MM.1S (cell line): ENCODE results near the gene WDR70.

ENCODE experiments used
- DNase-seq: peaks from one replicate; pipeline ENCODE4 v3.0.0-alpha.2; 2015
- H2AFZ ChIP-seq: fragments of 300-600 bp; sonication (generic); 2 replicates; pipeline ENCODE4 v1.6.0; 2016; ENCODE audit warnings: antibody characterized with exemption, low read length
- H3F3A ChIP-seq: fragments of 300-600 bp; sonication (generic); 2 replicates; pipeline ENCODE4 v1.6.1; 2016; ENCODE audit warnings: mild to moderate bottlenecking, antibody characterized with exemption, low read length, moderate library complexity, mixed read lengths; ENCODE audit not compliant: insufficient read depth
- H3K27ac ChIP-seq: fragments of 300-600 bp; sonication (generic); 2 replicates; pipeline ENCODE4 v1.5.1; 2016; ENCODE audit warnings: mild to moderate bottlenecking, low read length
- H3K27me3 ChIP-seq: fragments of 300-600 bp; sonication (generic); replicated peaks from 2 replicates; pipeline ENCODE4 v1.6.0; 2016; ENCODE audit warnings: low read length; ENCODE audit not compliant: insufficient read depth
- H3K36me3 ChIP-seq: fragments of 300-600 bp; sonication (generic); replicated peaks from 2 replicates; pipeline ENCODE4 v1.6.1; 2016; ENCODE audit warnings: mild to moderate bottlenecking, low read length, mixed read lengths; ENCODE audit not compliant: insufficient read depth
- H3K4me1 ChIP-seq: fragments of 300-600 bp; sonication (generic); 2 replicates; pipeline ENCODE4 v1.6.1; 2016; ENCODE audit warnings: low read length, mixed read lengths
- H3K4me2 ChIP-seq: fragments of 300-600 bp; sonication (generic); 2 replicates; pipeline ENCODE4 v1.6.0; 2016; ENCODE audit warnings: low read depth, low read length
- H3K4me3 ChIP-seq: fragments of 300-600 bp; sonication (generic); 2 replicates; pipeline ENCODE4 v1.5.1; 2016; ENCODE audit warnings: low read length, mixed read lengths
- H3K79me2 ChIP-seq: fragments of 300-600 bp; sonication (generic); 2 replicates; pipeline ENCODE4 v1.6.1; 2016; ENCODE audit warnings: mixed run types, low read length, mixed read lengths
- H3K9ac ChIP-seq: fragments of 300-600 bp; sonication (generic); 2 replicates; pipeline ENCODE4 v1.6.1; 2016; ENCODE audit warnings: low read length, mixed read lengths
- H3K9me2 ChIP-seq: fragments of 300-600 bp; sonication (generic); replicated peaks from 2 replicates; pipeline ENCODE4 v1.6.1; 2016; ENCODE audit warnings: mild to moderate bottlenecking, low read length, mixed read lengths; ENCODE audit not compliant: insufficient read depth
- H3K9me3 ChIP-seq: fragments of 300-600 bp; sonication (generic); replicated peaks from 2 replicates; pipeline ENCODE4 v1.6.1; 2016; ENCODE audit warnings: mild to moderate bottlenecking, low read length, mixed read lengths; ENCODE audit not compliant: insufficient read depth
- H4K20me1 ChIP-seq: fragments of 300-600 bp; sonication (generic); 2 replicates; pipeline ENCODE4 v1.6.1; 2016; ENCODE audit warnings: mild to moderate bottlenecking, low read length, moderate library complexity, mixed read lengths; ENCODE audit not compliant: insufficient read depth
- EZH2 ChIP-seq: fragments of 300-600 bp; sonication (generic); optimal IDR thresholded peaks from 2 replicates; pipeline ENCODE3; 2017; ENCODE audit warnings: low read depth, mild to moderate bottlenecking, antibody characterized with exemption, low read length, mixed read lengths
- EZH2phosphoT487 ChIP-seq: fragments of 300-600 bp; sonication (generic); IDR thresholded peaks from 2 replicates; pipeline ENCODE4 v1.6.1; 2018; ENCODE audit warnings: antibody characterized with exemption, low read length
- TF ChIP-seq, protein P1 (sequence below): fragments of 300-600 bp; sonication (generic); IDR thresholded peaks from 2 replicates; pipeline ENCODE4 v1.5.1; 2016; ENCODE audit warnings: antibody characterized with exemption, low read length, mixed read lengths

The WDR70 gene

DNA sequence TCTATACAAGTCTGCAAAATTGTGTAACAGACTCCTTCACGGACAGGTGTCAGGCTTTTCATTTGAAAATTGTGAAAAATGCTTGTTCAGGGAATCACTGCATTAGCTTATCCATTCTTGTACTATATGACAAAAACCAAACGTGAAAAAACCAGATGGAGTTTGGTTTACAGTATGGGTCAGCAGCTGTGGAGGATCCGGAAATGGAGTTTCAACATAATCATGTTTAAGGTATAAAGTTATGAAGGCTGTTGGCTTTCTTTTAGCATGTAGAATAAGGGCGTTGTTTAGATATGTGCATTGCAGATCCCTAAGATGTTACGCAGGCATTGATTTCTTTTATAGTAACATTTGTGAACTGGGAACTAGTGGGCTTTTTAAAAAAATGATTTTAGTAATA, 336.9 kb downstream of the WDR70 start:
- H2AFZ ChIP-seq = no peak overlapping the region
- no peak overlapping the region for H3K4me3 ChIP-seq
- H3K4me2 ChIP-seq = no peak overlapping the region
- H3K79me2 ChIP-seq = no peaks in the 10 kb centered on the region
- H3K4me1 ChIP-seq = peaks cover 9% of the 10 kb centered on the region
- no peaks in the 10 kb centered on the region for H4K20me1 ChIP-seq
- H3K27ac ChIP-seq = no peak overlapping the region
- no peaks in the 10 kb centered on the region for H3K9me2 ChIP-seq
- no peaks in the 10 kb centered on the region for H3K27me3 ChIP-seq
- no peak for DNase-seq
- TF ChIP-seq, protein P1, sequence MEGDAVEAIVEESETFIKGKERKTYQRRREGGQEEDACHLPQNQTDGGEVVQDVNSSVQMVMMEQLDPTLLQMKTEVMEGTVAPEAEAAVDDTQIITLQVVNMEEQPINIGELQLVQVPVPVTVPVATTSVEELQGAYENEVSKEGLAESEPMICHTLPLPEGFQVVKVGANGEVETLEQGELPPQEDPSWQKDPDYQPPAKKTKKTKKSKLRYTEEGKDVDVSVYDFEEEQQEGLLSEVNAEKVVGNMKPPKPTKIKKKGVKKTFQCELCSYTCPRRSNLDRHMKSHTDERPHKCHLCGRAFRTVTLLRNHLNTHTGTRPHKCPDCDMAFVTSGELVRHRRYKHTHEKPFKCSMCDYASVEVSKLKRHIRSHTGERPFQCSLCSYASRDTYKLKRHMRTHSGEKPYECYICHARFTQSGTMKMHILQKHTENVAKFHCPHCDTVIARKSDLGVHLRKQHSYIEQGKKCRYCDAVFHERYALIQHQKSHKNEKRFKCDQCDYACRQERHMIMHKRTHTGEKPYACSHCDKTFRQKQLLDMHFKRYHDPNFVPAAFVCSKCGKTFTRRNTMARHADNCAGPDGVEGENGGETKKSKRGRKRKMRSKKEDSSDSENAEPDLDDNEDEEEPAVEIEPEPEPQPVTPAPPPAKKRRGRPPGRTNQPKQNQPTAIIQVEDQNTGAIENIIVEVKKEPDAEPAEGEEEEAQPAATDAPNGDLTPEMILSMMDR = no peak
- TF ChIP-seq EZH2 (no peak), EZH2phosphoT487 (no peak)
- H3K36me3 ChIP-seq = no peaks in the 10 kb centered on the region
- peaks cover 1% of the 10 kb centered on the region for H3F3A ChIP-seq
- no peaks in the 10 kb centered on the region for H3K9me3 ChIP-seq
- no peak overlapping the region for H3K9ac ChIP-seq

DNA sequence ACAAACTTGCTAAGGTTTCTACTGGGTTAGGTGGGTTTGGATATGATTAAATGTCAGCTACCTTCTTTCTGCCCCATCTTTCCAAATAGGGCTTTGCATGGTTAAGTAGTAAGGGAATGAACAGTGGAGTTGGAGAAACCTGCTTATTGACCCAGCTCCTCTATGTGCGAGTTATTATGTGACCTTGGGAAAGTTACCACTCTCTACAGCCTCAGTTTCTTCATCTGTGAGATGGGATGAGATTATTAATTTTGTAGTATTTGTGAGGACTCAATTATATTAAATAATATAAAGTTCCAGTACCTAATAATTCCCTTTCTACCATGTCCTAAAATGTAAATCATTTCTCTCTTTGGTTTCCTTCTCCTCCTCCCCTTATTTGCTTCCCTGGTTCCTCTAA, 337.3 kb downstream of the WDR70 start:
- Histone ChIP-seq H3K4me1 (peaks cover 12% of the 10 kb centered on the region), H3K4me2 (no peak overlapping the region), H3K9me2 (no peaks in the 10 kb centered on the region)

DNA sequence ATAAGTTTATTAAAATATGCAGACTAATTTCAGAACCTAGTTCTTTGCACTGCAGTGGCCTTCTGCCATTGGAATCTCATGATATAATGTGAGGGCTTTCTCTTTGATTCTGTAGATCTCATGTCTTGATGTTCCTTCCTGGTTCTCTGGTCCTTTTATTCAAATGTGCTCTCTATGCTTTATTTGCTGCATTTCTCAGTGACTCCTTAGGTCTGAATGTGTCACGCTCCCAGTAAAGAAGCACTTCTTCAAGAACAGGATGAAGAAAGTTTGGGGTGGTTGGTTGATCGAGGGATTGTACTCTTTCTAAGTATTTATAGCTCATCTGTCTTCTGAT, 338.1 kb downstream of the WDR70 start:
- H3K9me2 ChIP-seq = no peaks in the 10 kb centered on the region
- H3K36me3 ChIP-seq = no peaks in the 10 kb centered on the region
- H2AFZ ChIP-seq = no peak overlapping the region
- H3K4me1 ChIP-seq = peaks cover 17% of the 10 kb centered on the region
- H3K79me2 ChIP-seq = no peaks in the 10 kb centered on the region
- H3K9ac ChIP-seq = no peak overlapping the region
- no peak overlapping the region for H3K27ac ChIP-seq
- no peaks in the 10 kb centered on the region for H3K9me3 ChIP-seq
- H3K27me3 ChIP-seq = no peaks in the 10 kb centered on the region
- H3F3A ChIP-seq = peaks cover 11% of the 10 kb centered on the region
- no peak for DNase-seq
- no peak overlapping the region for H3K4me3 ChIP-seq
- TF ChIP-seq EZH2 (no peak), EZH2phosphoT487 (no peak)
- no peaks in the 10 kb centered on the region for H4K20me1 ChIP-seq
- H3K4me2 ChIP-seq = no peak overlapping the region

More for the DNA sequence above, 337.3 kb downstream of the WDR70 start:
- DNase-seq = no peak
- Histone ChIP-seq H3F3A (peaks cover 5% of the 10 kb centered on the region), H3K9me3 (no peaks in the 10 kb centered on the region), H2AFZ (no peak overlapping the region), H3K9ac (no peak overlapping the region), H3K27ac (no peak overlapping the region), H3K4me3 (no peak overlapping the region), H4K20me1 (no peaks in the 10 kb centered on the region), H3K79me2 (no peaks in the 10 kb centered on the region), H3K36me3 (no peaks in the 10 kb centered on the region), H3K27me3 (no peaks in the 10 kb centered on the region)
- TF ChIP-seq EZH2 (no peak), EZH2phosphoT487 (no peak)
- TF ChIP-seq, protein P1 = no peak

DNA sequence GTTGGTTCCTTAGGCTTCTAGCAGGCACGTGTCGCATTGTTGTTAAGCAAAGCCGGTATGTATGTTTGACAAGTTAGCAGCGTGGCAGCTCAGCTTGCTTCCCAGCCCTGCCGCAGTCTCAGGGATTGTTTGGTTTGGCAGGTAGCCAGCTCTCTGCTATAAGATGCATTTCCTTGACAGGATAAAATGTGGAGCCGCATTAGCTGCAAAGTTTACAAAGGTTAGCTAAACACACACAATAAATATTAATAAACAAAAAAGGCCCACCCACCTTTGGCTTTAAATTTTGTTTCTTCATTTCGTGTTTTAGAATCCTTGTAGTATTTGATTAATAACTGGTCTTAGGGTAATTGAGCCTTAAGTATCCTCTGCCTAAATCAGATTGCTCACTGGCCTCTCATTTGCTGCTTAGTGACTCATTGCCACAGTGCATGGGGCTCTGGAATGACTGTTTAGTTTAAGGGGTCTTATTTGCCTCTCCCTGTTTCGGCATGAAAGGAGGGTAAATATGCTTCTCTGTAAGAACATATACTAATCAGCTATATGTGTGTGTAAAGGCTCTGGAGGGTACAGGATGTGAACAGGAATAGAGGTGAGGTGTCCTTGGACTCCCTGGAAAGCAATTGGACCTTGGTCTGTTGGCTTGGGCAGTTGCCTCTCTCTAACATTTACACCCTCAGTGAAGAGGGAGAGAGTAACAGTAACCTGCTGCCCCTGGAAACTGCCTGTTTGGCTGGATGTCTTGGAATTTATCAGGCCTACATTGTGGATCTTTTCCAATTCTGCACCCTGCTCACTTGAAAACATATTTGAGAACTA, 338.7 kb downstream of the WDR70 start:
- no peak overlapping the region for H3K4me3 ChIP-seq
- H3K4me1 ChIP-seq = peaks cover 23% of the 10 kb centered on the region
- no peaks in the 10 kb centered on the region for H3K79me2 ChIP-seq
- no peak overlapping the region for H3K27ac ChIP-seq
- no peaks in the 10 kb centered on the region for H3K36me3 ChIP-seq
- no peak for DNase-seq
- no peak overlapping the region for H2AFZ ChIP-seq
- no peaks in the 10 kb centered on the region for H3K9me2 ChIP-seq
- no peaks in the 10 kb centered on the region for H3K27me3 ChIP-seq
- TF ChIP-seq EZH2phosphoT487 (no peak), EZH2 (no peak)
- TF ChIP-seq, protein P1 = no peak
- peaks cover 11% of the 10 kb centered on the region for H3F3A ChIP-seq
- H3K9ac ChIP-seq = no peak overlapping the region
- H3K4me2 ChIP-seq = no peak overlapping the region
- no peaks in the 10 kb centered on the region for H4K20me1 ChIP-seq
- H3K9me3 ChIP-seq = no peaks in the 10 kb centered on the region
